ENCODE results near the gene TBL1X.
"Not testable (repeated sequence)": the region's sequence is repeated elsewhere in the genome, so short reads cannot be mapped to it uniquely, and the experiment has no call there.

The TBL1X gene

GRCh38 chrX:9459186-9459748 lies 5.6 kb upstream of the TBL1X start:
- no peak for DNase-seq (ENCODE audit: low read depth)

- no peak for DNase-seq (ENCODE audit: low read depth)
These were observed 3.8 kb upstream of the TBL1X start for GRCh38 chrX:9461087-9461486.

- no peak for DNase-seq (ENCODE audit: low read depth)
These were observed 2.4 kb upstream of the TBL1X start for GRCh38 chrX:9462456-9462855.

- no peak for DNase-seq (ENCODE audit: low read depth)
These were observed 694 bp downstream of the TBL1X start for GRCh38 chrX:9465380-9466123.

- DNase-seq (ENCODE audit: low read depth) = no peak
These were observed 1.3 kb downstream of the TBL1X start for GRCh38 chrX:9466124-9466495.

GRCh38 chrX:9466736-9467135 lies 1.9 kb downstream of the TBL1X start:
- DNase-seq (ENCODE audit: low read depth) = no peak

- DNase-seq (ENCODE audit: low read depth) = no peak
These were observed 2.3 kb downstream of the TBL1X start for GRCh38 chrX:9467146-9467545.

- no peak for DNase-seq (ENCODE audit: low read depth)
These were observed 2.9 kb downstream of the TBL1X start for GRCh38 chrX:9467751-9468150.

- no peak for DNase-seq (ENCODE audit: low read depth)
These were observed 6.7 kb downstream of the TBL1X start for GRCh38 chrX:9471571-9471985.

GRCh38 chrX:9473708-9474107 lies 8.8 kb downstream of the TBL1X start:
- DNase-seq (ENCODE audit: low read depth) = no peak

GRCh38 chrX:9475417-9475816 lies 10.6 kb downstream of the TBL1X start:
- not testable (repeated sequence) for DNase-seq (ENCODE audit: low read depth)

- no peak for DNase-seq (ENCODE audit: low read depth)
These were observed 11.1 kb downstream of the TBL1X start for GRCh38 chrX:9475984-9476383.

- no peak for DNase-seq (ENCODE audit: low read depth)
These were observed 12.1 kb downstream of the TBL1X start for GRCh38 chrX:9476810-9477575.

GRCh38 chrX:9482408-9482807 lies 17.6 kb downstream of the TBL1X start:
- DNase-seq (ENCODE audit: low read depth) = no peak

GRCh38 chrX:9482837-9483236 lies 18.0 kb downstream of the TBL1X start:
- no peak for DNase-seq (ENCODE audit: low read depth)

GRCh38 chrX:9483376-9483775 lies 18.5 kb downstream of the TBL1X start:
- no peak for DNase-seq (ENCODE audit: low read depth)

GRCh38 chrX:9486786-9487387 lies 22.0 kb downstream of the TBL1X start:
- no peak for DNase-seq (ENCODE audit: low read depth)

- DNase-seq (ENCODE audit: low read depth) = no peak
These were observed 23.7 kb downstream of the TBL1X start for GRCh38 chrX:9488586-9488985.

- no peak for DNase-seq (ENCODE audit: low read depth)
These were observed 24.4 kb downstream of the TBL1X start for GRCh38 chrX:9489234-9489633.

GRCh38 chrX:9492901-9493300 lies 28.0 kb downstream of the TBL1X start:
- DNase-seq (ENCODE audit: low read depth) = no peak

GRCh38 chrX:9493936-9494335 lies 29.1 kb downstream of the TBL1X start:
- no peak for DNase-seq (ENCODE audit: low read depth)

GRCh38 chrX:9494771-9495170 lies 29.9 kb downstream of the TBL1X start:
- DNase-seq (ENCODE audit: low read depth) = no peak

GRCh38 chrX:9495496-9495895 lies 30.6 kb downstream of the TBL1X start:
- no peak for DNase-seq (ENCODE audit: low read depth)
